AG08396 (cell line): ENCODE measurements around the gene CCR4.
"Not testable (repeated sequence)": the region's sequence is repeated elsewhere in the genome, so short reads cannot be mapped to it uniquely, and the experiment has no call there.

Experiments
- DNase-seq: peaks from one replicate; pipeline ENCODE4 v3.0.0; 2012; ENCODE audit warnings: low spot score, mixed read lengths

The CCR4 gene

DNA sequence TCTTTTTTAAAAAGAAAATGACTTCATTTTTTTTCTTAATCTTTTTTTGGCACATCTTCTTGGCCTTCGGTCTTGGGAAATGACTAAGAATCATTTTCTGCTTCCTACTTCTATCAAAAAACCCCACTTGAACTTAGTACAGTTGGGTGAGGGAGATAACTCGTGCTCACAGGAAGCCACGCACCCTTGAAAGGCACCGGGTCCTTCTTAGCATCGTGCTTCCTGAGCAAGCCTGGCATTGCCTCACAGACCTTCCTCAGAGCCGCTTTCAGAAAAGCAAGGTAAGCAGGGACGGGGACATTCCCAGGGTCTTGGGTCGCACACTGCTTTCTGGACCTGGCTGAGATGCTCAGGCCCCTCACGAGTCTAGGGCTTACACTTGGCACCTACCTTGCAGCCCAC is at the start of gene CCR4:
CCR4 (plus strand) TSS at position 235 of the 402 bp plus-strand sequence. CDS start 1,779 bp downstream, outside the sequence.
- DNase-seq = no peak

DNA sequence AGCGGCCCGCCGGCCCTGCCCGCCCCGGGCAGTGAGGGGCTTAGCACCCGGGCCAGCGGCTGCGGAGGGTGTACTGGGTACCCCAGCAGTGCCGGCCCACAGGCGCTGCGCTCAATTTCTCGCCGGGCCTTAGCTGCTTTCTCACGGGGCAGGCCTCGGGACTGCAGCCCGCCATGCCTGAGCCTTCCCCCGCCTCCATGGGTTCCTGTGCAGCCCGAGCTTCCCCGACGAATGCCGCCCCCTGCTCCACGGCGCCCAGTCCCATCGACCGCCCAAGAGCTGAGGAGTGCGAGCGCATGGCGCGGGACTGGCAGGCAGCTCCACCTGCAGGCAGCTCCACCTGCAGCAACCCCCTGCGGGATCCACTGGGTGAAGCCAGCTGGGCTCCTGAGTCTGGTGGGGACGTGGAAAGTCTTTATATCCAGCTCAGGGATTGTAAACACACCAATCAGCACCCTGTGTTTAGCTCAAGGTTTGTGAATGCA is 48.5 kb upstream of the CCR4 start:
- not testable (repeated sequence) for DNase-seq

DNA sequence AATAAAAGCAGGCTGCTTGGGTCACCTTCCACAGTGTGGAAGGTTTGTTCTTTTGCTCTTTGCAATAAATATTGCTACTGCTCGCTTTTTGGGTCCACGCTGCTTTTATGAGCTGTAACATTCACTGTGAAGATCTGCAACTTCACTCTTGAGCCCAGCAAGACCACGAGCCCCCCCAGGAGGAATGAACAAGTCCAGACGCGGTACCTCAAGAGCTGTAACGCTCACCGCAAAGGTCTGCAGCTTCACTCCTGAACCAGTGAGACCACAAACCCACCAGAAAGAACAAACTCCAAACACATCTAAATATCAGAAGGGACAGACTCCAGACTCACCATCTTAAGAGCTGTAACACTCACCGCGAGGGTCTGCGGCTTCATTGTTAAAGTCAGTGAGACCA is 47.5 kb upstream of the CCR4 start:
- no peak for DNase-seq

DNA sequence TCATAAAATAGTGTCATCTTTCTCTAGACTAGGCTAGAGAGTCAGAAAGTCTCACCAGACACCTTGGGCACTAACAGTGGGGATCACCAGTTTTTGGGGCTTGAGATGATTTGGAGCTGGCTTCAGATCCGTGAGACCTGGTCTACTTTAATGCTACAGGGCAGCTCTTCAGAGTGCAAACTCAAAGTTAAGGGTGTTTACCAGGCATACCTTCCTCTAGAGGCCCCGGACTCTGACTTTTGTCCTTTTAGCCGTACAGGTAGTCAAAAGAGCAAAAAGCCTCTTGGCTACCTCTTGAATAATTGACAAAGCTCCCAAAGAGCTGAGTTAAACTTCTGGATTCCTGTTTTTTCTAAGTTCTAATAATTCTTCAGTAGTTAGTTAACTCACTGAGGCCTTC is 41.4 kb upstream of the CCR4 start:
- no peak for DNase-seq

DNA sequence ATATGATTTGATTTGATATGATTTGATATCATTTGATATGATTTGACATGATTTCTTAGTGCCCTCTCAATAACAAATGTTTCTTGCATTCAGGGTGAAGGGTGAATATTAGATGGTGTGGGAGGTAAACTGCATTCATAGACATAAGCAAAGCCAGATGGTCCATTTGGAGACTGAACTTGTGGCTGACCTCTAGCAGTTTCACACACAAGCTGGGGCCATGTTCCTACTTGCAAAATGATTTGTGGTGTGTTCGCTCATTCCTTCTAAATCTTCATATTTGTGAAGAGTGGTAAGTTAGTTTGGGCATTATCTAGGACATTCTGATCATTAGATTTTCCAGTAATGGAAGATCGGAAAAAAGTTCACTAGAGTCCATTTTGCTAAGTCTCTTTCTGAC is 40.5 kb upstream of the CCR4 start:
- DNase-seq = no peak

DNA sequence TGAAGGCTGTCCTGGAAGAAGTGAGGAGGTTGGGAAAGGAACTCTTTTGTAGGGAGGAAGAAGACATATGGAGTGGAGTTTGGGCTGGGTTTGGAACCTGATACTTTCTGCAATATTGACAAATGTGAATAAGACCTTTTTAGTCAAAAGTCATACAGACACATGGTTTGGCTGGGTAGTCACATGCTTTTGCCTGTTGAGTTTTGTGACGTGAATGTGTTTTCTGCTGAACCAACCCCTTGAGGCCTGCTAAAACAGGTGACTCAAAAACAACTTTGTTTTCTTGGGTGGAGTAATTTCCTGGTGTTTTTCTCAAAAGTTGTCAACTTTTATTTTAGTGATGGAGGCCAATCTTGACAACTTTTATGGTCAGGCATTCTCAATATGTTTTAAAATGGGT is 39.4 kb upstream of the CCR4 start:
- no peak for DNase-seq

DNA sequence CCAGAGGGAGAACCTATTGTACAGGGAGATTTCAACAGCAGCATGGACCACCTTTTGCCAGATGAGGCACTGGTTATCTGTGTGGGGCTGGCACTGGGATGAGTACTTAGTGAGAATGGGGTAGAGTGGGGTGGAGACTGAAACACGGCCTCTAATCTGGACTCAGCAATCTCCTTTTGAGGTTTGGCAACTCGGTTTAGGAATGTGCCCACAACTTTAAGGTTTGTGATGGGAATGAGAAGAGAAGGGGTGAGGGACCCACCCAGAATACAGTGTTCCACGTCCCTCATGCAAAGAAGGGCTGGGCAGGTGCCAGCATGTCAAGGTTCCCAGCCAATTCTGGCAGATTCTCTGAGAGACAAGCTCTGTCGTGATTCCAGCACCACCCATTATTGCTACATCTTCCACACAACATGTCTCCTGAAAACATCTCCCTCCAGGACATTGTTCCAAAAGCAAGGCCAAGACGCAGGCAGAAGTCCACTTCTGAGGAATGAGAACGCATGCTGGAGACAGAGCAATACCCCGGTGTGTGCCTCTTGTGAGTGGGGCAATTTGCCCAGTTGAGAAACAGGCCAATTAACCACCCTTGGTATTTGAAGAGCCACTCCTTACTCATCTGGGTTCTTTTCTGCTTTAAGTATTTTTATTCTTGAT is 37.5 kb upstream of the CCR4 start:
- no peak for DNase-seq

DNA sequence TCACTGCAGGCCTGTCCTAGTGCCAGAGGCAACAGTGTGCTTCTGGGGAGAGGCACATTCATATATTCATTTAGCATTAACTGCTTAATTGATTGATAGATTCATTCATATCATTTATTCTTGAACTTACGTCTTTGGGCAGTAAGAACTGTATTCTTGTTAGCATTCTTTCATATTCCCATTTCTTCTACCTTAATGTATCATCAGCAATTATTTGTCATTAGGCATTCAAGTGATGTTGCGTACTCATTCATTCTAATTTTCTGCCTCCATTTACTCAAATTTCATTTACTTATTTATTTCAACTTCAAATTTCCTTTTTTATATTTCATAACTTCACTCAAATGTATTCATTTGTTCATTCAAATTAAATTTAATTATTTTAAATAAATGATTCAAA is 31.5 kb upstream of the CCR4 start:
- DNase-seq = no peak

DNA sequence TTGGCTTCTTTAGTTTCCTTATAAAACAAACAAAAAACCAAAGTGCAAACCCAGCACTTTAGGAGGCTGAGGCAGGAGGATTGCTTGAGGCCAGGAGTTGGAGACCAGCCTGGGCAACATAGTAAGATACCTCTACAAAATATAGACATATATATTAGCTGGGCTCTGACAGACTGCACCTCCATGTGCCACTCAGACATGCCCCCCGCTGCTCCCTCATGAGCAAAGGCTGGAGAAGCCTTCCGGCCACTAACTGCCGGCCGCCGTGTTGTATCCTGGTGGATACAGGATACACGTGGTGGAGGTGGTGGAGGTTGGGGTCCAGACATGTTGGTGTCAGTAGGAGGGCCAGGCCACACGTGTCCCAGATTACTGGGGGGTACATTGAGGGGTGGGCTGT is 29.4 kb upstream of the CCR4 start:
- no peak for DNase-seq

DNA sequence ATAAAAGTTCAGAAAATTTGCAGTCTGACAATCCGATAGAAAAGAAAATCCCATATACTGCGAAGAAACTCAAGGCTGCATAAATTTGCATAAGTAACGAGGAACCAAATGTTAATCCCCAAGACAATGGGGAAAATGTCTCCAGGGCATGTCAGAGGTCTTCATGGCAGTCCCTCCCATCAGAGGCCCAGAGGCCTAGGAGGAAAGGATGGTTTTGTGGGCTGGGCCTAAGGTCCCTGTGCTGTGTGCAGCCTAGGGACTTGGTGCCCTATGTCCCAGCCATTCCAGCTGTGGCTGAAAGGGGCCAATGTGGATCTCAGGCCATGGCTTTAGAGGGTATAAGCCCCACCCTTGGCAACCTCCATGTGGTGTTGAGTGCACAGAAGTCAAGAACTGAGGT is 21.3 kb upstream of the CCR4 start:
- DNase-seq = no peak

DNA sequence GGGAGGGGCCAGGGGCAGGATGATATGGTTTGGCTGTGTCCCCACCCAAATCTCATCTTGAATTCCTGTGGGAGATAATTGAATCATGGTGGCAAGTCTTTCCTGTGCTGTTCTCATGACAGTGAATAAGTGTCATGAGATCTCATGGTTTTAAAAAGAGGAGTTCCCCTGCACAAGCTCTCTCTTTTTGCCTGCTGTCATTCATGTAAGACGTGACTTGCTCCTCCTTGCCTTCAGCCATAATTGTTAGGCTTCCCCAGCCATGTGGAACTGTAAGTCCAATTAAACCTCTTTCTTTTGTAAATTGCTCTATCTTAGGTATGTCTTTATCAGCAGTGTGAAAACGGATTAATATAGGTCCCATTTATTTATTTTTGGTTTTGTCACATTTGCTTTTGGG is 20.2 kb upstream of the CCR4 start:
- not testable (repeated sequence) for DNase-seq

DNA sequence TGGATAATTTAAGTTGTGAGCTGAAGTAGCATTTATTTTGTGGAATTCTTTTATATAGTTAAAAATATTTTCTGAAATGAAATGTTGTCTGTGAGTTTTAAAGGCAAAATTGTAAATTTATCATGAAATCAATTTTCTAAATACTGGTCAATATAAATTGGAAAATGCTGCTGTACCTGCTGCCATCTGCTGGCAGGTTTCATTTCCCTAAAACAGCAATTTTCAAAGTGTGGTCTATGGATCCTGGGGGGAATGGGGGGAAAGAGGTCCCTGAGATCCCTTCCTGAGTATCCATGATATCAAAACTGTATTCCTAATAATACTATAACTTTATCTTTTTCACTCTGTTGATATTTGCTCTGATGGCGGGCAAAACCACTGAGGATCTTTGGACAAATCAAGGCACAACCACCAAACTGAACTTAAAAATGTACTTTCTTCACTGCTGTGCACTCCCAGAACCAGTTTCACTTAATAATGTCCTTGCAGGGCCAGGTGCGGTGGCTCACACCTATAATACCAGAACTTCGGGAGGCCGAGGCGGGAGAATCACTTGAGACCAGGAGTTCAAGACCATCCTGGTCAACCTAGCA is 17.2 kb upstream of the CCR4 start:
- no peak for DNase-seq

DNA sequence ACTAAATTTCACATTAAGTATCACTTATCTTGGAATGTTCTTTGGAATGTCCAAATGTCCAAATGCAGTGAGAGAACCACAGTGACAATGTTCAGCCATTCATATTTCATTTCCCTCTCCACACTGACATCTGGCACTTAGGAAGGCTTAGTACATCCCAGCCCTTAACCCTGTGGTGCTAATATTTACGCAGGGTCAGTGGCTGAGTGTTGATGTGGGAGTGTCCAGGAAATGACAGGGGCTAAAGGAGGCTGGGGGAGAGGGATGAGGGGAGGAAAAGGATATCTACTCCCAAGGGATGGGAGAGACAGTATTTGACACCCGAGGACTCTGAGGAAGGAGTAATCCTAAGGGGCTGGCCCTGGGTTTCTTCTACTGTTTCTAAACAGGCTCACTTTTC is 14.1 kb upstream of the CCR4 start:
- DNase-seq = no peak

DNA sequence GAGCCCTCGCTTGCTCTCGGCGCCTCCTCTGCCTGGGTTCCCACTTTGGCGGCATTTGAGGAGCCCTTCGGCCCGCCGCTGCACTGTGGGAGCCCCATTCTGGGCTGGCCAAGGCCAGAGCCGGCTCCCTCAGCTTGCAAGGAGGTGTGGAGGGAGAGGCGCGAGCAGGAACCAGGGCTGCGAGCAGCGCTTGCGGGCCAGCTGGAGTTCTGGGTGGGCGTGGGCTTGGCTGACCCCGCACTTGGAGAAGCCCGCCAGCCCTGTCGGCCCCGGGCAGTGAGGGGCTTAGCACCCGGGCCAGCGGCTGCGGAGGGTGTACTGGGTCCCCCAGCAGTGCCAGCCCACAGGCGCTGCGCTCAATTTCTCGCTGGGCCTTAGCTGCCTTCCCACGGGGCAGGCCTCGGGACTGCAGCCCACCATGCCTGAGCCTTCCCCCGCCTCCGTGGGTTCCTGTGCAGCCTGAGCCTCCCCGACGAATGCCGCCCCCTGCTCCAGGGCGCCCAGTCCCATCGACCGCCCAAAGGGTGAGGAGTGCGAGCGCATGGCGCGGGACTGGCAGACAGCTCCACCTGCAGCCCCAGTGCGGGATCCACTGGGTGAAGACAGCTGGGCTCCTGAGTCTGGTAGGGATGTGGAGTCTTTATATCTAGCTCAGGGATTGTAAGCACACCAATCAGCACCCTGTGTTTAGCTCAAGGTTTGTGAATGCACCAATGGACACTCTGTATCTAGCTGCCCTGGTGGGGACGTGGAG is 11.7 kb upstream of the CCR4 start:
- not testable (repeated sequence) for DNase-seq

DNA sequence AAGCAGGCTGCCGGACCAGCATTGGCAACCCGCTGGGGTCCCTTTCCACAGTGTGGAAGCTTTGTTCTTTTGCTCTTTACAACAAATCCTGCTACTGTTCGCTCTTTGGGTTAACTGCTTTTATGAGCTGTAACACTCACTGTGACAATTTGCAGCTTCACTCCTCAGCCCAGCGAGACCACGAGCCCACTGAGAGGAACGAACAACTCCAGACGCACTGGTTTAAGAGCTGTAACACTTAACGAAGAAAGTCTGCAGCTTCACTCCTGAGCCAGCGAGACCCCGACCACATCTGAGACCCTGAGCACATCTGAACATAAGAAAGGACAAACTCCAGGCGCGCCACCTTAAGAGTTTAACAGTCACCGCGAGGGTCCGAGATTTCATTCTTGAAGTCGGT is 10.7 kb upstream of the CCR4 start:
- DNase-seq = no peak

DNA sequence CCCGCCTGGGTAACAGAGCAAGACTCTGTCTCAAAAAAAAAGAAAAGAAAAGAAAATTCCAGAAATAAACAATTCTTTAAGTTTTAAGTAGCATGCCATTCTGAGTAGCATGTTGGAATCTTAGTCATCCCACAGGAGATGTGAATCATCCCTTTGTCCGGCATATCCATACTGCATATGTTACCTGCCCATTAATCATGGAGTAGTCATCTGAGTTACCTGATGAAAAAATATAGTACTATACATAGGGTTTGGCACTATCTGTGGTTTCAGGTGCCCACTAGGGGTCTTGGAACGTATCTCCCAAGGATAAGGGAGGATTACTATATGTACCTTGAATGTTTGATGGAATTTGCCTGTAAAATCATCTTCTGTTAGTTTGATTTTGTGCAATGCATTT is 6.3 kb upstream of the CCR4 start:
- DNase-seq = no peak

DNA sequence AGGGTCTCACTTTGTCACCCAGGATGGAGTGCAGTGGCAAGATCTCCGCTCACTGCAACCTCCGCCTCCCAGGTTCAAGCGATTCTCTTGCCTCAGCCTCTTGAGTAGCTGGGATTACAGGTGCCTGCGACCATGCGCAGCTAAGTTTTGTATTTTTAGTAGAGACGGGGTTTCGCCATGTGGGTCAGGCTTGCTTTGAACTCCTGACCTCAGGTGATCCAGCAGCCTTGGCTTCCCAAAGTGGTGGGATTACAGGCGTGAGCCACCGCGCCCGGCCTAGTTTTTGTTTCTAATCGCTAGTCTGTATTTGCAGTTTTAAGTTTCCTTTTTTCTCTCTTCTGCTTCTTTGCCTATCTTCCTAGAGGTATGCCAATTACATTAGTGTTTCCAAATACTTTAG is 5.8 kb upstream of the CCR4 start:
- not testable (repeated sequence) for DNase-seq

DNA sequence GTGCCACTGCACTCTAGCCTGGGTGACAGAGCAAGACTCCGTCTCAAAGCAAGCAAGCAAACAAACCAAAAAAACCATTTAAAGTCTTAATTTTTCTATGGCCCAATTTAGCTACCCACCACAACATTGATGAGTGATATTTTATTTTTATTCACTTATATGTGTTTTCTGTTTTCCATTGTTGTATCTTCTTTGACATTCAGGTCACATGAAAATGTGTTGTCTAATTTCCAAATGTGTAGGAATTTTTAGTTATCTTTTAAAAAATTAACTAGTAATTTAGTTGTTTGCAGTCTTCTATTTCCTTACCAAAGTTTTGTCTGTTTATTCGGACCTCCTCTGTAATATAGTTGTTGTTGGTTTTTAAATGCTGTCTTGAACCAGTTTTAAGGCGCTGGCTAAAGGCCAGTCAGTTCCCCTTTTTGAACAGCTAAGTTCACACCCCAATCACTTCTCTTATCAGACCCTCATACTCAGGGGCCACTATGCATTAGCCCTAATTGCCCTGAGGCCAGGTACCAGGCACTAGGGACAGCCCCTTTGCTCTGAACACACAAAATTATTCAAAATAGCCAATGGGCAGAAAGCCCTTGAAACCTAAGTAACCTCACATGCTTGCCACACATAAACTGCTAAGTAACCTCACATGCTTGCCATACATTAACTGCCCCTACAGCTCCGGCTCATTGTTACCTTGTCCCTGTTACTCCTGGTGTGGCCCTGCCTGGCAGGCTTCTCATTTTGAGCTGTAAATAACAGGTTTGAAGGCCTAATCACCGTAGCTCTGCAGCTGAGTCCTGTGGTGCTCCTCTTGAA is 4.3 kb upstream of the CCR4 start:
- DNase-seq = no peak

DNA sequence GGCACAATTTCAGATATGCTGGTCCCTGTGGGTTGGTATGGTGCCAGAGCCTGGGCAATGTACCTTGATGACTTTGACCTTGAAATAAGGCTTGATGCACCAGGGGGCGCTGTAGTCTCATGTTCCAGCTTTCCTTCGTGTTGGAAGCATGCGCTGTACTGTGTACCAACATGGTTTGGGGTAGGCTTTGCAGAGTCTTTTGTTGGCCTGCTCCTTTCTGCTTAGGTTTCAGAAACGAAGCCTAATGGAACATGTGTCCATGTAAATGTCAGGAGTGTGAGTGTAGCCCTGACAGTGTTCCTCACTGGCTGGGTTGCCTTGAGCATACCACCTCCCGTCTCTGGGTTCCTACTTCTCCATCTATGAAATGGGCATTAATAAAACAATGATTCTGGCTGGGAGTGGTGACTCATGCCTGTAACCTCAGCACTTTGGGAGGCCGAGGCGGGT is 3.6 kb upstream of the CCR4 start:
- peak; percentile 56 for DNase-seq

DNA sequence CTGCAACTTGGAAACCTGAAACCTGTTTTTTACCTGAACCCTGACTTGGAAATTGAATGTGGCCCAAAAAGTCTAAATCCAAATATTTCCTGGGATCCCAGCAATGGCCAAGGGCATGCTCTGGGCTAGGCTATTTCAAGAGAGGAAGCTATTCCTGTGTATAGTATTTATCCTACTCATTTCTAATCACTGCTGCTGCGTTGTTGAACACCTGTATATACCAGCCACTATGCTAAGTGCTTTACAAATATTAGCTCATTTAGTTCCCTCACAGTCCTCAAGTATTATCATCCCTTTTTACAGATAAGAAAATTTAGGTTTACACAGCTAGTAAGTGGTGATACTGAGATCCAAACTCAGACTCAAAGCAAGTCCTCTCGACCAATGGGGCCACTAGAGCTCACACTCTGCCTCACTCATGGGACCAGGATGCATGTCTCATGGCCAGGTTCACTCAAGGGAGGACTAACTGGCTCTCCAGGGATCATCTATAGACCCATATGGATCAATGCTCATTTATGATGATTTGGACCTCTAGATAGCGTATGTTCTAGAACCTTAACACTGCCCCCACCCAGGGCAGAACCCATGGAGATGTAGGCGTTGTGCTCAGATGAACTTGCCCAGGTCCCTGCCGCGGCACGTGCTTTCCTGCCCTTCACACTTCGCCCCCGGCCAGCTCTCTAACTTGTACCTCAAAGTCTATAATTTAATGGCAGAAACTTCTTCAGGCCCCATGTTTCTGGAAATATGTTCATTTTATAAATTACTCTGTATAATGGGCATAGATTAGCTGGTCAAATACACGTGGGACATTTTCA is 2.6 kb upstream of the CCR4 start:
- no peak for DNase-seq

DNA sequence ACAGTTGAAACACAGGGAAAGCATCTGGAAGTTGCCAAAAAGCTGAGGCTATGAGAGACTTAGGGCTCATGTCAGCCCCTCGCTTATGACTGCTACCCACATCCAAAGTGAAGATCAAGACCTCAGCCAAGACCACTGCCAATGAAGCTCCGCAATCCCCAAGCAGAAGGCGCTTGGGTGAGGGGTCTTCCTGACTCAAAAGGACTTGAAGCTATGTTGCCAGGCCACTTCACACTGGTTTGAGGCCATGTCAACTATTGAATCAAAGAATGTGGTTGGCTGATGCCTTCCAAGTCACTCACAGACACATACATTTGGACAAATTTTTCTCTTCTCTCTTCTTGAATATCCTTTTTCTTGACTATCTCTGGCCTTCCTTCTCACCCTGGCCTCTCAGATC is 928 bp upstream of the CCR4 start:
- no peak for DNase-seq
